HG02870 (cell line): ENCODE data around the gene CRMP1.

Experiments used
- ATAC-seq: cut with Tn5 transposase; IDR thresholded peaks from one replicate; pipeline ENCODE4 v1.9.1; 2021; ENCODE audit warnings: mild to moderate bottlenecking, moderate library complexity; ENCODE audit not compliant: unreplicated experiment

CRMP1 gene

DNA sequence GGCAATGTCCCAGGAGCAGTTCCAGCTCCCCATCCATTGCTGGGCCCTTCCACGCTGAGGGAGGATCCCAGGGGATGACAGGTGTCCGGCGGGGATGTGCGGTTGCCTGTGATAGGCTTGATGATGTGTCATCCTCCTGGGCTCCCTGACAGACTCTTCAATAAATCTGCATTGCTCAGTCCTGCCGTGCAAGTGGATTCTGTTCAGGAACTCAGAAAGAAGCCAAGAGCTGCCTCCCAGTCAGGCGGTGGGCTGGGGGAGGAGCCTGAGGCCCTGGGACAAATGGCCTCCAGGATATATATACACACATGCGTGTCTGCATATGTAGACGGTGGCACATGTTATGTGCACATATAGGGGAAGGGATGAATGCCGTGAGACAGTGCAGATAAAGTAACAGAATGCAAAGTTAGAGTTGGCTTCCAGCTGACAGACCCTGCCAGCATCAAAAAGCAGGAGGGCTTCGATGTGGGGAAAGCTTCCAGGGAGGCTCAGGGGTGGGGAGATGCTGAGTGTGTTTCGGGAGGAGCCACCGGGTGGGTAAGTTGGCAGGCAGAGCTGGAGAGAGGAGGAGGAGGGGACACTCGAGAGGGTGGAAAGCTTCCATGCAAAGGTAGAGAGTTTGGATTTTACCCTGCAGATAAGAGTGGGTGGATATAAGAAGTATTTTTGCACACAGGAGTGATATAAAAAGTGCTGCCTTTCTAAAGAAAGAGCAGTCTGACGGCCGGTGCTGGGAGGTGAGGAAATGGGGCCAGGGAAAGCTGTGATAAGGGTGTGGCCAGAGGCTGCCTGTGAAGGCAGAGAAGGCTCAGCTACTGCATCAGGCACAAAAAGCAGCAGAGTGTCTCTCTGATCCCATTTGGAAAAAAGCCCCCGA lies 28.5 kb upstream of the CRMP1 start:
- no peak for ATAC-seq

DNA sequence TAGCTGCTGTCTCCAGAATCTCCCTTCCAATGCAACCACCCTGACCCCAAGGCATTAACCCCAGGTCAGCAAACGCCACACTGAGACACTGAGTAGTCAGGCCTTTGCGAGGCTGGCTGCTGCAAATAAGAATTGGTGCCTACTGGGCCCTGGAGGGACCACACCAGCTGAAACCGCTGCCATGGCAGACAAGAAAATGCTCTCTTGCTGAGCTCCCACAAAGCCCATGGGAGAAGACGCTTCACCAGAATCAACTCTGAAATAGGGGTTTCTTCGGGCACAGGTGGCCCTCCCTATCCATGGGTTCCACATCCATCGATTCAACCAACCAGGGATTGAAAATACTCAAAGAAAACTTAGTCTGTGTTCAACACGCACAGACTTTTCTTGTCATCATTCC lies 26.7 kb upstream of the CRMP1 start:
- no peak for ATAC-seq

DNA sequence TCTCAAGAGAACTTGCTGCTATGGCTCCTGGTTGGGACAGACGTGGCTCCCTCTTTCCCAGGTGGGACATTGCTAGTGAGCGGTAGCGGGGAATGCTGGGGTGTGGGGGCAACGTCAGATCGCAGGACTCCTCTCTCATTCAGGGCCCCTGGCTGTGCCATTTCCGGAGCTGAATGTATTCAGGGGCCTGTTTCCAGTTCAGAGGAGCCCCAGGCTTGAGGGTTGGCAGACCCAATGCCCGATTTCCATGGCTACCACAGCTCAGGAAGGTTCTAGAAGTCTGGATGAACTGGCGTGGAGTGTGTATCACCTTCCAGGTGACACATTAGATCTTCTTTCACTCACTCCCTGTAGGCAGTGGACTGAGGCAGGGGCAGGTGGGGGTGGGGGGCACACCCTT lies 26.2 kb upstream of the CRMP1 start:
- no peak for ATAC-seq

DNA sequence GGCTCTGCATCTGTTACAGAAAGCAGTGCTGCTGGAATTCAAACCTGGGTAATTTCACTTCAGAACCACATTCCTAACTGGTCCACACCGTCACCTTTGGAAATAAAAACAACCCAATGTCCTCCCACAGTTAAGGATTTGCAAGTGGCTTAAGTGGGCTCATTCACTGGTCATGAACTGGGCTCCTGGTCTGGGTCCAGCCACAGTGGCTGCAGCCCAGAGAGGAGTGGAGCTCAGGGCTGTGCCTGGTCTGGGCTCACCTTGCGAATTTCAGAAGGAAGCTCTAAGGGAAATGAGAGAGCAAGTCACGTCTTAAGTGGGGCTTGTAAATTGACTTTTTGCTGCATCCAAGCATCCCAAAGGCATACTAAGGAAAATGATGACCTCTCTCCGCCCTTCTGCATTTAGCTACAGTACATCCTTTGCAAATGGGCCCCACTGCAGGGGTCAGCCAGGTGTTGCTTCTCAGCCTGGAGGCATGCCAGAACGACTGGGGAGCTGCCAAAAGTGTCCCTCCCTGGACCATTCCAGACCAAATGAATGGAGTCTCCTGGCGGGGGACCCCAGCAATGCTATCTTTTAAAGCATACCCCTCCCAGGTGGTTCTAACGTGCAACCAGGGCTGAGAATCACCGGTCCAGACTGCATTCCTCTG lies 25.6 kb upstream of the CRMP1 start:
- no peak for ATAC-seq

DNA sequence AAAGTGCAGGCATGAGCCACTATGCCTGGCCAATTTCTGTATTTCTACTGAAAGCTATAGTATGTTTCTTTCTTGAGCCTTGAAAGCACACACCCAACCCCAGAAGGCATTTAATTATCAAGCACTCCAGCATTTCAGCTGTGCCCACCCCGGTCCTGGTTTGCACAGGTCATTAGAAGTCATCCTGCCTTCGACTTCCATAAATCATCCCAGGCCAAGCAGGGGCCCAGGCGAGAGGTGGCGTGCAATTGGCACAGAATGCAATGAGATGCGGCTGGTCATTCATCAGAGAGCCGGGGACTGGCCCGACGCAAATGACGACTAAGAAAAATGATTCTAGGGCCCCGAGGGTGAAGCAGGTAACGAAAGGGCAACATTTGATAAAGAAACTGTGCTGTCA lies 24.8 kb upstream of the CRMP1 start:
- no peak for ATAC-seq

DNA sequence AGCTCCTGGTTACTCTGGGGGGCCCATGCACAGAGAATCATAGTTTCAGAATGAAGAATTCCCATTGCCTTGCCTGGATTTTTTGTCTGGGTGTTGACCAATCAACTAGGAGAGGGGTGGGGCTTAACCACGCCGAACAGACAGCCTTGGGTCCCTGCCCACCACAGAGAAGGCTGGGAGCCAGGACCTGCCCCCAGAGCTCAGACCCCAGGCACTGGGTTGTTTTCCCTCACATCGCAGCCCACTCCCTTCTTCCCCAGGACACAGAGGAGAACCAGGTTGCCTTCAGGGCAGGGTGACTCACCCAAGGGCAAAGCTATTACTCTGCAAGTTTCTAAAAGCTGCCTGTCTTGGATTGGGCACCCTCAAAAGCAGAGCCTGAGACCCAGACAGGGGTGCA lies 23.3 kb upstream of the CRMP1 start:
- no peak for ATAC-seq

DNA sequence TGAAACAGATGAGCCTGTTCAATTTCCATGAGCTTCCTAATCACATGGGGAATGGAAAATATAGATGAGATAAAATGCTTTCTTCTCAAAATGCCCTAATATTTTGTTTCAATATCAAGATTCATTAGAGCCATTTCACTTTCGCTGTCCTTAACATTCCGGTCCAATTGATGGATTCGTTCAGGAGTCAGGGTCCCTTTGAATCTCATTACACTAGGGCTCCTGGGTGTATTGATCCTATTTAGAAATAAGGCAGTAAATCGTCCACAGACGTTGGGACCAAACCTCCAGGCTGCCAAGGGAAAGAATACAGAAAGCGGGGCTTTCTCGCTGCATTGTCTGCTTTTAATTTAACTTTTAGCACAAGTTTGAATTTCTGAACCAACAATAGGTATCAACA lies 20.6 kb upstream of the CRMP1 start:
- no peak for ATAC-seq

DNA sequence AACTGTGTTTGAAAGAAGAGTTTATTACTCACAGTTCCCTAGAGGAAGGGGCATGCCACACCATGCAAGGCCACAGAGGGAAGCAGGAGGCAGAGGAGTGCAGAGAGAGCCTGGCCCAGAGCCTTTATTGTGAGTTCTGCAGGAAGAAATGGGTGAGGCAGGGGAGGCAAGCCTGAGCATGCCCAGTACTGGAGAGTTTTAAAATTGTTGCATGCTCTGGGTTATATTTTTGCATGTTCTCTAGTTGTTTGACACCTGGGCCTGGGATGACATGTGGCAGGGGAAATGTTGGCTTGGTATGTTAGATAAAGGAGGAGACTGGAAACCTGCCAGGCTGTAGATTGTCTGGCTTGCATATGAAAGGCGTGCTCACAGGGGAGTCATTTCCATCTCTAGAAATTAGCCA lies 19.7 kb upstream of the CRMP1 start:
- ATAC-seq: no peak

DNA sequence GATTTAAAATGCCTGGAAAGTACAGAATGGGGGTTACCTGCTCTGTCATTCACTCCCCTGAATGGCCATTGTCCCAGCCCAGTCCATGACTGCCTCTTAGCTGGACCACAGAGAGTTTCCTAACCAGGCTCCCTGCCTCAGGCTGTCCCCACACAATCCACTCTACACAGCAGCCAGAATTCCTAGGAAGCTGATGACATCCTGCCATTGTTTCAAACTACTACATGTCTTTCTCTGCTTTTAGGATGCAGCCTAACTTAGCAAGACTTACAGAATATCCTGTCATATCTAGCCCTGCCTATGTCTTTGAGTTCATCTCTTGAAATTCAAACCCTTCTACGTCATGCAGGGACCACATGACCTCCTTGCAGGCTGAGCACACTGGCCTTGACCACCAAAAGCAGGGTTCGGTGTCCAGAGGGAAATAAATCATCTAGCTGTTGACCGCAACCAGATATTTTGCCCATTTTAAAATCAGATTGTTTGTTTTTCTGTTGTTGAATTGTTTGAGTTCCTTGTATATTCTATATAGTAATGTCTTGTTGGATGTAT lies 16.1 kb upstream of the CRMP1 start:
- ATAC-seq: no peak

DNA sequence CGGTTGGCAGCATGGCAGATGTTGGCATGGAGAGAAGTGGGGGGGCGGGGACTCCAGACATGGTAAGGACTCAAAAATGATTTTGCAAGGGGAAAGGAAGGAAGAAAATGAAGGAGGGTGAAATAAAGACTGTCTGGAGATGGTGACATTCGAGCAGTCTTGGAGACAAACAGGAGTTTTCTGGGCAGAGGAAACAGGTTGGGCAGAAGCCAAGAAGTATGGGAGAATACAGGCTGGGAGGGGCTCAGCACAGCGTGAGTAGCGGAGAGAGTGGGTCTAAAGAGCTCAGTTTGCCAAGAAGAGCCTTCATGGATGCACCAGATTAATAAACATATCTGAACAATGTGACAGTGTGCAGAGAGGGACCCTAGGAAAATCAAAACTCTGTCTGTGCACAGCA lies 13.3 kb upstream of the CRMP1 start:
- ATAC-seq: no peak

DNA sequence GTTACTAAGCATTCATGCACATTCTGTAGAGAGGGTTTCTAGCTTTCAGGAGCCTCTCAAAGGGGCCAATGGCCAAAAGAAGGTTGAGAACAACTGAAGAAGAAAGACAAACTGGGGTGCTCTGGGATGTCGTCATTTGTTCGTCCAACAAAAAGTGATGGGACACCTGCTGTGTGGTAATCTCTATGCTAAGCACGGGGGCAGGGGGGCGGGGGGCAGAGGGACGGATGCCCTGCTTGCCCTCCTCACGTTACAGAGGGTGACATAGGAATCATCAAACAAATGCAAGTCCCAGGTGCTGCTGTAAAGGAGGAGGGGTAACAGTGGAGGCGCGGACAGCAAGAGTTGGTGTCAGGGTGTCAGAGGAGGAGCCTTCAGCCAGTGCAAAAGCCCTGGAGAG lies 12.8 kb upstream of the CRMP1 start:
- no peak for ATAC-seq

DNA sequence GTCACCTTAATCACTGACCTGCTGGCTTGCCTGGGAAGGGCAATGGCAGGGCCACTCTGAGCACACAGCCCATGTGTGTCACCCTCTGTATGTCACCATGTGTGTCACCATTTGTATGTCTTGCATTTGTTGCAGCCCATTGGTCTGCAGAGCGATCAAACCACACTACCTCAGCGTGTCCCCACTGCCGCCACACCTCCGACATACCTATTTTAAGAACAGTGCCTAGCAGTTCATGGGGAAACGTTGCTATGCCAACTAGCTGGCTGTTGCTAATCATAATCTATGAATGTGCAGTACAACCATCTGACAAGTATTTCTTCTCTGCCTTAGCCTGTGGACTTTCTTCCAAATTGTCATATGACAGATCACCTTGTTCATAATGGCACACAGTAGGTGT lies 8.0 kb upstream of the CRMP1 start:
- ATAC-seq: no peak

DNA sequence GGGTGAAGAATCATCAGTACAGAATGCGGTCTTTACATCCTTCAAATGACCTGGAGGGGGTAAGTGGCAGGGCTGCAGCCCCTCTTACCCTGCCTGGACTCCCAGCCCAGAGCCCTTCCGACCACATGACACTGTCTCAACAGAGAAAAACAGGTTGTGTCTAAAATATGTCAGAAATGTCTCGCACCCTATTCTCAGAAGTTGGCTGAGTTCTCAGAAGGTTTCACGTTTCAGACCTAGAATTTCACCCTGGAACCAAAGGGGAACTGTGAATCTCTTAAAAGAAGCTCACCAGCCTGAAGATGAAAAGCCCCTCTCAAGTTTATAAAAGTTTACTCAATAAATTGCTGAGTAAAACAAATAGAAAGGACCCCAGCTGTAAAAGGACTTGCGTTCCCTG lies 7.0 kb upstream of the CRMP1 start:
- no peak for ATAC-seq

DNA sequence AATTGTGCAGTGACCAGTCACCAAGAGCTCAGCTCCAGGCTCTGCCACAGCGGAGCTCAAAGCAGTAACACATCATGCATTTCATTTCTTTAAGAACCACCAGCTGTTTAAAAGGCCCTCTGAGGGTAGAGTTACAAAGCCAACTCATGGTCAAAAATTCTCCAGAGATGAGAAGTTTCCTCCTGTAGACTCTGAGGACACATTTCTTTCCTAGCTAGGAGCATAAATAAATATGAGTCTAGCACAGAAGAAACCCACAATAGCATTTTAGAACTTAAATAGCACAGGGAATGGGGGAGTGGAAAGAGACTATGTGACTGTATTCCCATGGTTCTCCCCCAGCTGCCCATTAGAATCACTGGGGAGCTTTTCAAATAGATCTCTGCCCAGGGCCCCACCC lies 6.5 kb upstream of the CRMP1 start:
- no peak for ATAC-seq

DNA sequence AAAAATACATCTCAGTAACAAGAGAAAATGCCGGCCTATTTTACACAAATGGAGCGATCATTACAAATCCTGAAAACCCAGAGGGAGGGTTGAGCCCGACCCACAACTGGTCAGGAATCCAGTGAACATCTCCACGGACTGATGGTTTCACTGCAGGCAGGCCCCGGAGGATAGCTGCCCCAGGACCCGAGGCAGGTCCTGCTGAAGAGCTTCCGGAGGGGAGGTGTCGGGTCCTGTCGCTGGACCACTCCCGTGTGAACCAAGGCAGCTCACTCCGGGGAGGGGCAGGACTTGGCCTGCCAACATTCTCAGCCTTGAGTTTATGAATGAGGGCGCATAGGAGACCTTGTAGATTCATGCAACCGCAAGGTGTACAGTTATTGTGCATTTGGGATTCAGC lies 4.8 kb upstream of the CRMP1 start:
- ATAC-seq: no peak

DNA sequence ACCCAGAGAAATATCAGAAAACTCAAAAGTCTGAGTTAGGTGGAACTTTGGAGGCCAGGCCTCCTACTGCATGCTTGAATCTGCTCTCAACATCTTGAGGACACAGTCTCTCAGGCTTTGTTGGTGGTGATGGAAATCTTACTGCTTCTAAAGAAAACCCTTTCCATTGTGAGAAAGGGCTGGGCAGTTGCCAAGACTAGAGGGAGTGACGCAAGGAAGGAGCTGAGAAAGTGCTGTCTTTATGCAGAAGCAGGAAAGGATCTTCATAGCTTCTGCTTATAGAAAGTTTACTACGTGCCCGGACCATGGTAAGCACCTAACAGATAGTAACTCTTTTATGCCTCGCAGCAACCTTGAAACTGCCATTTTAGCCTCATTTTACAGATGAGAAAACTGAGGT lies 2.4 kb upstream of the CRMP1 start:
- ATAC-seq: no peak

DNA sequence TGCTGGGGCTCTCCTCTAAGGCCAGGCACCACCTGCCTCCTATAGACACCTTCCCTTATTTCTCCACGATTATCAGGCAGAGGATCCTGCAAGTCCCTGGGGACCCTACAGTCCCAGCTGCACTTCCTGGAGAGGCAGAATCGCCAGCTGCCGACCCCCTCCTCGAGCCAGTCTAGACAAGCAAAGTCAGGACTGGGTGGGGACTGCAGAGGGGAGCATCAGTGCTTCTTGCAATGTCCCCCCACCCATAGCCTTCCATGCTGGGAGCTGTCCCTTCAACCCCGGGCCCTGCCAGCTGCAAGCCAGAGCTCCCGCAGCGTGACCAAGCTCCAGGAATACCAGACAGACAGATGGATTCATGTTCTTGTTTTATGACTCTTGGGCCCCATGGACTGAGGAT lies 1.4 kb upstream of the CRMP1 start:
- no peak for ATAC-seq

DNA sequence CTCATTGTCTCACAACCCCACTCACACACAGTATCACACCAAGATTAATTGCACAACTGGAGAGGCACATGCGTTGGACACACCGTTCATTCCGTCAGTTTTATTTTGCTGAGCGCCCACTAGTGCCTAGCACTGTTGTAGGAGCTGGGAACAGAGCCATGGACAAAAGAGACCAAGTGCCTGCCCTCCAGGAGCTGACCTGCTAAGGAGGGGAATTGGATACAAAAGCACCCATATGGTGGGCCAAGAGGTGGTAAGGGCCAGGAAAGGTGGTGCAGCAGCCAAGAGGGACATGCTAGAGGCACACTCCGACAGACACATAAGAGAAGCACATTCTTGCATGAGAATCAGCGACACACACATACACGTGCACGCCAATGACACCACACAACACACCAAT lies 705 bp upstream of the CRMP1 start:
- ATAC-seq: no peak

DNA sequence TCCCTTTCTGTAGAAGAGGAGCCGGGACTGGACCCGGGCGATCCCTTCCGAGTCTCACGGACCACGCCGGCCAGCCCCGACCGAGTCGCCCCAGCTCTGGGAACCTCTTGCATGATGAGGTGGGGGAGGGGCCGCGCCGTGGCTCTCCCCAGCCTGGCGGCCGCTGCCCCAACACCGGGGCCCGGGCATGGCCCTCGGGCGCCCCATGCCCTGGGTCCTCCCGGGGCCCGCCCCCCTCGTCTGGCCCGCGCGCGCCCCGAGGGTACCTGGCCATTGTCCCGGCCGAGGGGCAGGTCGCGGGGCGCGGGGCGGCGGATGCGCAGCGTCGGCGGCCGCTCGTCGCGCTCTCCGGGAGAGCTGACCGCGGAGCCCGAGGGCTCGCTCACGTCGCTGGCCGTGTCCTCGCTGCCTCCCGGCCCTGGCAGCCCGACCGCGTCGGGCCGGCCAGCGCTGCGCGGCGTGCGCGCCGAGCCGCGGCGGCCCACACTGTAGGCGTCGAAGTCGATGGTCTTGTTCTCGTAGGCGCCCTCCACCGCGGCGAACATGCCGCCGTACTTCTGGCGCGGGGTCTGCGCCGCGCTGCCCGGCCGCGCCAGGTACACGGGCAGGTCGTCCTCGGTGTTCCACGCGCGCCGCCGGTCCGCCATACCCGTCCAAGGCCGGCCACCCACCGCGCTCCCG lies 423 bp downstream of the CRMP1 start:
- ATAC-seq: no peak

DNA sequence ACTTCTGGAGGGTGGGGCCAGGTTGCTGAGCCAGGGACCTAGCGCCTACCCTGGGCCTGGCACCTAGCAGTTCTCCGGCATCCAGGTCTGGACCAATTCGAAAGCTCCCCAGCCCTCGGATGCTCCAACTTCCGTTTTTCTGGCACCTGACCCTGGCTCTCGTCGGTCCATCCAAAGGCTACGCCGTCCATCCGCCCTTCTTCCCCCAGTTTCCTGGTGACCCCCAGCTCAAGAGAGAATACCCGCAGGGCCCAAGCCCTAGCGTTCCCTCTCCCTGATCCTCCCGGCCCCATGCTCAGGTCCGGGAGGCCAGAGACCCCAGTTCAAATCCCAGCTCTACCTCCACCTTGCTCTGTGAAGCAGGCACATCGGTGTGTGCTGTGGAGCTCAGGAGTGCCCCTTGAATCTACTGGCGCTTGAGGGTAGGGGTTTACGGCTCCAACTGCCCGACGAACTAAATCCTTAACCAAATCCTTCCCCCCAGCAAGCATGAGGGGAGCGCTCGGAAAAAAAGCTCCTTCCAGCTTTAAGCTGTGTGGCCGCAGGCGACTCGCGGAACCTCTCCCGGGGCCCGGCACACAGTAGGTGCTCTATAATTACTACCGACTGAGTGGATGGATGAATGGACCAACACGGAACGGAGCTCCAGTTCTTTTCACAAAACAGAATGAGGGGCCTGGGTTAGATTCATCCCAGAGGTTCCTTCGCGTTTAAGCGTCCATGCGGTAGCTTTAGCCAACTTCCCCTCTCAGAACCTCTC lies 1.1 kb downstream of the CRMP1 start:
- ATAC-seq: no peak
